Measurements from ENCODE around the gene PTPRO.

Gene PTPRO

DNA sequence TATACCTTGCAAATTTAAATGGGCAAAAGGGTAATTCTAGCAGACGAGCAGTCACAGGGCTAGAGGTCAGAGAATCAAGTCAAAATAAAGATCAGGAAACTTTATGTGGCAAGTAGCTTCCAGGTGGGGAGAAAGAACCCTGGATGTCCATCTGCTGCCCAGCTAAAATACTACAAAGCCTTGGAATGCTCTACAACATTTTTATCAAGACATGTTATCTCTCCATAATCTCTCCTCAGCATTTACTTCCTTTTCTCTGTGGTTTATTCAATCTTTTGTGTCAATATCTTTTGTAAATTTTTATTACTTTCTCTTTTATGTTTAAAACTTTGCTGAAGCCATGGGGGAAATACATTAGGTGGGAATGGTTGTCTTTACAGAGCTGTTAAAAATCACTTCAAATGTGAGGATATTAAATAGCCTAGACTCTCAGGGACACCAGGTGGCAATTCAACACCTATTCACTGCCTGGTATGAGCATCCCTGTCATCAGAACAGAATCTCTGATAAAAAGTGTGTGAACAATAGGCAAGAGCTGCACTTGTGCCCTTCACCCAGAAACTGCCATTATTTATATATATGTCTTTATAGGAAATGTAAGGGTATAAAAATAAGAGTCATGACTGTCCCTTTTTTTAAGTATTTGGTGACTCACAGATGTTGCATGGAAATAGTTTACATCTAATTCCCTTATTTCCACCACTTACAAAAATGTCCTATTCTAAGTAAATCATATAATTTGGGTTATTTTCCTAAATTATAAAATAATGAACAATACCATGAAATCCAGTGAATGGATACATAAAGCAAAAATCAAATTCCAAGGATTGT is 314.0 kb downstream of the PTPRO start:
- H2AFZ ChIP-seq: no peak overlapping the region
- H3K4me1 ChIP-seq: no peaks in the 10 kb centered on the region
- H3K79me2 ChIP-seq: no peaks in the 10 kb centered on the region
- no peak overlapping the region for H3K4me2 ChIP-seq (ENCODE audit: low read length)
- H3K27ac ChIP-seq: no peak overlapping the region
- TF ChIP-seq, protein P1, sequence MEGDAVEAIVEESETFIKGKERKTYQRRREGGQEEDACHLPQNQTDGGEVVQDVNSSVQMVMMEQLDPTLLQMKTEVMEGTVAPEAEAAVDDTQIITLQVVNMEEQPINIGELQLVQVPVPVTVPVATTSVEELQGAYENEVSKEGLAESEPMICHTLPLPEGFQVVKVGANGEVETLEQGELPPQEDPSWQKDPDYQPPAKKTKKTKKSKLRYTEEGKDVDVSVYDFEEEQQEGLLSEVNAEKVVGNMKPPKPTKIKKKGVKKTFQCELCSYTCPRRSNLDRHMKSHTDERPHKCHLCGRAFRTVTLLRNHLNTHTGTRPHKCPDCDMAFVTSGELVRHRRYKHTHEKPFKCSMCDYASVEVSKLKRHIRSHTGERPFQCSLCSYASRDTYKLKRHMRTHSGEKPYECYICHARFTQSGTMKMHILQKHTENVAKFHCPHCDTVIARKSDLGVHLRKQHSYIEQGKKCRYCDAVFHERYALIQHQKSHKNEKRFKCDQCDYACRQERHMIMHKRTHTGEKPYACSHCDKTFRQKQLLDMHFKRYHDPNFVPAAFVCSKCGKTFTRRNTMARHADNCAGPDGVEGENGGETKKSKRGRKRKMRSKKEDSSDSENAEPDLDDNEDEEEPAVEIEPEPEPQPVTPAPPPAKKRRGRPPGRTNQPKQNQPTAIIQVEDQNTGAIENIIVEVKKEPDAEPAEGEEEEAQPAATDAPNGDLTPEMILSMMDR (IDR thresholded peaks at IDR 0.05): no peak
- H3K9ac ChIP-seq: no peak overlapping the region
- H3K27me3 ChIP-seq (ENCODE audit: control insufficient read depth, insufficient read depth, low read length): no peaks in the 10 kb centered on the region
- H3K36me3 ChIP-seq (ENCODE audit: control insufficient read depth, insufficient read depth, low read length): no peaks in the 10 kb centered on the region
- H3K4me3 ChIP-seq (ENCODE audit: low read depth, low read length): no peak overlapping the region
- no peaks in the 10 kb centered on the region for H3K9me3 ChIP-seq (ENCODE audit: control insufficient read depth, low read length)

DNA sequence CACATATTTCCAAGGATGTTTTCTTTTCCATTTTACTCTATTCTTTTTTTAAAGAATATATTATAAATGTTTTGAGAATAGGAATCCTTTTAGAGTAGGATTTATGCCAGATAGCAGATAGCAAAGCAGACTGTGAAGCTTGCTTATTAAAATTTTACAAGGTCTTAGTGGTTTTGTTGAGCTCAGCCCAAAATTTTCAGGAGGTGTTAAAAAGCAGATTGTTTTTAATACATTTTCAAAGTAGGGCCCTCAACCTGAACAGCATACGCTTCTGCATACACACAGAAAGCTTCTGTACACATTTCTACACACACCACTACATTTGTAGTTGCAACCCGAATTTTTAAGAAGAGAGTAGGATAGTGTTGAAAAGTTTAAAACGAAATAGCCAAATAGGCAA is 315.9 kb downstream of the PTPRO start:
- Histone ChIP-seq H3K4me1 (no peaks in the 10 kb centered on the region), H3K9ac (no peak overlapping the region), H3K9me3 (ENCODE audit: control insufficient read depth, low read length) (no peaks in the 10 kb centered on the region), H3K36me3 (ENCODE audit: control insufficient read depth, insufficient read depth, low read length) (no peaks in the 10 kb centered on the region), H2AFZ (no peak overlapping the region), H3K27me3 (ENCODE audit: control insufficient read depth, insufficient read depth, low read length) (no peaks in the 10 kb centered on the region), H3K4me3 (ENCODE audit: low read depth, low read length) (no peak overlapping the region), H3K27ac (no peak overlapping the region), H3K79me2 (no peaks in the 10 kb centered on the region), H3K4me2 (ENCODE audit: low read length) (no peak overlapping the region)
- TF ChIP-seq, protein P1 (IDR thresholded peaks at IDR 0.05): no peak

DNA sequence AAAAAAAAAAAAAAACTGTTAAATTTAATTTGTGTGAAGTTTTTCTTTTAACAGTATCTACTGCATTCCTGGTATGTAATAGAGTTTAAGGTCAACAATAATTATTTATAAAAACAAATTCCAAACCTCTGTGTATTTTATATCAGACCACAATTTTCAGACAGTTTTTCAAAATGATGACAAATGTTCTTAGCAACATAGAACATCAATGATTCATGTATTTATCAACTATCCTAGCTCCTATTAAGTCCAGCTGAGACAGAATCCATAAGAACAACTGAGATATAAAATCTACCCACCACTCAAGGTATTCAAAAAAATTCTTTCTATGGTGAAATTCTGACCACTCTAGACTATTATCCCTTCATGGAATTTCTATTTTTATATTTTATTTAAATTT is 322.4 kb downstream of the PTPRO start:
- Histone ChIP-seq H3K27me3 (ENCODE audit: control insufficient read depth, insufficient read depth, low read length) (no peaks in the 10 kb centered on the region), H3K4me3 (ENCODE audit: low read depth, low read length) (no peak overlapping the region), H3K9me3 (ENCODE audit: control insufficient read depth, low read length) (no peaks in the 10 kb centered on the region), H3K36me3 (ENCODE audit: control insufficient read depth, insufficient read depth, low read length) (no peaks in the 10 kb centered on the region), H2AFZ (no peak overlapping the region), H3K4me2 (ENCODE audit: low read length) (no peak overlapping the region), H3K4me1 (no peaks in the 10 kb centered on the region), H3K27ac (no peak overlapping the region), H3K79me2 (no peaks in the 10 kb centered on the region), H3K9ac (no peak overlapping the region)
- TF ChIP-seq, protein P1 (IDR thresholded peaks at IDR 0.05): no peak

DNA sequence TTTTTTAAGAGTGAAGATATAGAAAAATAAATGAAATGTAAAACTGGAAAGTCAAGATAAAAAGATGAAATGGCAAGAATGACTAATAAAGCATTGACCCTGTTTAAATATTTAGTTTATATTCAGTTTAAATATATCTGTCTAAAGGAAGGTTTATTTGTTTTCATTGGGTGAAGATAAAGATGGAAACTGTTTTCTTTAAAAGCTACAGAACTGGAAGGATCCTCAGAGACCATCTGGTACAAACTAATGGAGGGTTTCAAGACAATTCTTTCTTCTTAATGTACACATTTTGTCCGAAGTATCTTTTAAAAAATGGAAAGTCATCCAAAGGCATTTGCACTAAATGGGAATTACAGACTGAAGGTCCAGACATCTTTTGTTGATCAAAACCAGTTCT is 324.3 kb downstream of the PTPRO start:
- no peak overlapping the region for H3K4me3 ChIP-seq (ENCODE audit: low read depth, low read length)
- no peak overlapping the region for H3K9ac ChIP-seq
- TF ChIP-seq, protein P1 (IDR thresholded peaks at IDR 0.05): no peak
- no peak overlapping the region for H2AFZ ChIP-seq
- no peaks in the 10 kb centered on the region for H3K4me1 ChIP-seq
- no peaks in the 10 kb centered on the region for H3K27me3 ChIP-seq (ENCODE audit: control insufficient read depth, insufficient read depth, low read length)
- no peaks in the 10 kb centered on the region for H3K9me3 ChIP-seq (ENCODE audit: control insufficient read depth, low read length)
- no peaks in the 10 kb centered on the region for H3K36me3 ChIP-seq (ENCODE audit: control insufficient read depth, insufficient read depth, low read length)
- no peak overlapping the region for H3K27ac ChIP-seq
- no peak overlapping the region for H3K4me2 ChIP-seq (ENCODE audit: low read length)
- H3K79me2 ChIP-seq: no peaks in the 10 kb centered on the region

All from parathyroid adenoma (tissue), 2 donors.